Putamen (tissue), 1 donor: Measurements from ENCODE around the gene RGS10.
"Not testable (repeated sequence)": the region's sequence is repeated elsewhere in the genome, so short reads cannot be mapped to it uniquely, and the experiment has no call there.

ENCODE experiments used
- DNase-seq: peaks from one replicate; pipeline ENCODE4 v3.0.0-alpha.2; 2016; ENCODE audit warnings: low spot score

RGS10 gene

DNA sequence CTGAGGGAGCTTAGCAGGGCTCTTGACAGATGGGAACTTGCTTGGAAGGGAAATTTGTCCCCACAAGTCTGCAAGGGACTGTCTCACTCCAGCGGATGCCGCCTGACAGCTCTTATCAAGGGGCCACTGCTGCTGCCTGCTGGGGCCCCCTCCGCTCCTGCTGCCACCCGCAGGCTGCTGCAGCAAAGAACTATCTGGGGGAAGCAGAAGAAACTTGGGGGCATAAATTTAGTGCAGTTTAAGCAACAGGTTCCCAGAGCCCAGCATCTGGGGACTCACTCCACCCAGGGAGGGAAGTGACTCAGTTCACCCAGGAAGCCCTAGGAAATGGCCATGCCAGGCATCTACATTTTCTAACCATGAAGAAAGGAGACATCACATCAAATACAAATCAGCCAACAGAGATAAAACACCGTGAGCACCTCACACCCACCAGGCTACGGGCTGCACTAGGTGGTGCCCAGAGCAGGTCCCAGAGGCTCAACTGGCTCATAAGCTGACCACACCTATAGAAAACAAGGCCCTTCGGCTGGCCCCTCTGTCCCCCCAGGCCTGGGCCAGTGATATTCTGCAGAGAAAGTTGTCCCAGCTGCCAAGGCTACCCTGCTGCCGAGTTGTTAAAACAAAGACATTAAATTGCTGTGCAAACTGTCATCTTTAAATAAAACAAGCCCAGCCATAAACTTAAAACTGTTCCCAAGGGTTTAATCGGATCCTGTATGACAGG, 3.7 kb downstream of the RGS10 start:
- no peak for DNase-seq

DNA sequence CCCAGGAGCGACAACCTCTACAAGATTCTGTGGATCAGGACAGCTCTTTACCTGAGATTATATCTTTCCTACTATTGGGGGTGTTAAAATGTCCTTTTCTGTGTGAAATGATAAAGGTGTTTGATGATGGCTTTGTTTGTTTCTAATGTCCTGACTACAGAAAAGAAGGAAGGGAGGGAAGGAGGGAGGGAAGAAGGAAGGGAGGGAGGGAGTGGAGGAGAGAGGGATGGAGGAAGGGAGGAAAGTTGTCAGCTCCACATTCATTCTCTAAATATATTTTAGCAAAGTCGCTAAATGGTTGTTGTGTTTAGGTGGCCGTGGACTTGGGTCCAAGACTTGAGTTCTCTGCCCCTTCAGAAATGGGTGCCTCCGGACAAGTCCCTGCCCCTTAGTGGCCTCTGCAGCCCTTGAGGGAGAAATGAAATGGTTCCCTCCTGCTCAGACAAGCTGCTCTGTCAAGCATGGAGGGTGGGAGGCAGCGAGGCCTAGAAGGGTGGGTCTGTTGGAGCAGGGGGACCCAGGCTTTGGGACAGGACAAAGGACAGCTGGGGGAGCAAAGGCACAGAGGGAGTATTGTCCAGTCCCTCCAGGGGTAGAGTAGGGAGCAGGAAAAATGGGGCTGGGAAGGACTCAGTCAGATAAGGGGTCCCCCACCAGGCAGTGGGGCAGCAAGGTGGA, 4.4 kb downstream of the RGS10 start:
- DNase-seq, result no peak

DNA sequence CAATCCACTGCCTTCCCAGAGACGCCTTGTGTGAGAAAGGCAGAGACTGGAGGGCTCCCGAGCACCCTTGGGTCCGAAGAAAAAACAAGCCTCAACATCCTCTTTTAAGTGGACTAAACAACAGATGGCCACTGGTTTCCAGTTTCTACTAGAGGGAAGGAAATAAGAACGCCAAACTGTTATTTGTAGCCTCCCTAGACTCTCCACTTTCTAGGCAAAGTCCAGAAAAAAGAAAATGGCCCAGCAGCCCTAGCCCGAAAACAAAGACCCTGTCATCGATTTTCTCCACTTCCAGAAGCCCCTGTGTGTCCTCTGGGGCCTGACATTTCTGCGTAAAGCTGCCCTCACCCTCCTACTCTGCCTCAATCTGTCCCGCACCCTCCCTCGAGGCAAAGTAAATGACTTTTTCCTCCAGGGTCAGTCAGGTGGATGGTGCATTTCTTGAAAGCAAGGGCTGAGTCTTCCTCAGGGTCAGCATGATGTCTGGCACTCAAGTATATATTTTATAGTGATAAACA, 6.0 kb downstream of the RGS10 start:
- DNase-seq, result no peak

DNA sequence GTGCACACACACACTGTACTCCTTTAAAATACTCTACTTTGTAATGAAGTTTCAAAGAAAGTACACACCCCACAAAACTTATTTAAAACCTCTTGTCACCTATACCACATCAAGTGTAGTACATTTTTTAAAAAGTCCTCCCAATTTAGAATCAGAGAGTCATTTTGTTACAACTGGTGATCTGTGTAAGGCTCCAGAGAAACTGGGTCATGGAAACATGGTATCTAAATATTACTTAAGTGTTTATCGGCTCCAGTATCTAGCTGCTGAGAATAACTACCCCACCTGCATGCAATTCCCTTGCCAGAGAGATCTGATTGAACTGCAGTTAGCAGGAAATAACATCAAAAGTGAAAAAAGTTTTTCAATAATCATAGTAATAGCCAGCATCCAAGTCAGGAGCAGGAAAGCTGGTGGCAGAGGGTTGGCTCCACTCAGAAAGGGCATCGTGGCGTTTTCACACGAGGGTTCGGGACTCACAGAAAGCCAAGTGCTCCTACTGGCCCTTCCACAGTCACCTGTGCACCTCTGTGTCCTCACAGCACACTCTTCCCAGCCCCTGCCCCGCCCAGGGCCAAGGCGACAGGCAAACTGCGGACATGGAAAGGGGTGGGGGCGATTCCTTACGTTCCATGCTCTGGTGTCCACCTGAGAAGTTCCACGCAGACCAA, 6.5 kb downstream of the RGS10 start:
- no peak for DNase-seq

DNA sequence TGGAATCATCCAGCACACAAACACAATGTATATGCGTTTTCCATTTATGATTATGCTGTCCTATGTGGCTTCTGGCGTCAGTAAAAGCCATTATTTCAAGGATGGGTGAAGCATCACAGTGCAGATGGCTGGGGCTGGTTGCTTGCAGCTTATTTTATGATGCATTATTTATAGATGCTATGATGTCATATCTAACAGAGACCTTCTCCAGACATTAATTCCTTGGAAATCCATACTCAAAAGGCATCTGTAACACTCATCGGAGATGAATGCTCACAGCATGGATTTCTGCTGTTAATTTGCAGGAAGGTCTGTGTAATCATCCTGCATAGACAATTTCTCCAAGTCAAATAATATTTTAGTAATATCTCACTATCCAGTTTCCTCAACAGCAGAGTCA, 7.2 kb downstream of the RGS10 start:
- no peak for DNase-seq

DNA sequence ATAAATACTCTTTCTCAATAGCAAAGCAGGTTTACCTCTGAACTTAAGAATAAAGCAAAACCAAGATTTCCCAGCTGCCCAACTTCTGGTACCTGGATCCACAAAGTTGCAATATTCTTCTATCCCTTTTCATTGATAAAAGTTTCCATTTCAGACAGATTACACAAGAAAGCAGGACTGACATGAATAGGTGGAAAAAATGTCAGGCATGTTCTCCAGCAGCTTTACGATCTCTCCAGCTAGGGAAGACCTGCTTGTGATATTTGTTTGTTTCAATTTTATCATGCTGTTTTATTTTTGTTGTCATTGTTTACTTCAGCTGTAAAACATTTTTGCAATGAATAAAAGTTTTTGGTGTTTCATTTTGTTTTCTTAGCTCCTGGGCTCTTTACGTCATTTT, 9.0 kb downstream of the RGS10 start:
- DNase-seq, result no peak

DNA sequence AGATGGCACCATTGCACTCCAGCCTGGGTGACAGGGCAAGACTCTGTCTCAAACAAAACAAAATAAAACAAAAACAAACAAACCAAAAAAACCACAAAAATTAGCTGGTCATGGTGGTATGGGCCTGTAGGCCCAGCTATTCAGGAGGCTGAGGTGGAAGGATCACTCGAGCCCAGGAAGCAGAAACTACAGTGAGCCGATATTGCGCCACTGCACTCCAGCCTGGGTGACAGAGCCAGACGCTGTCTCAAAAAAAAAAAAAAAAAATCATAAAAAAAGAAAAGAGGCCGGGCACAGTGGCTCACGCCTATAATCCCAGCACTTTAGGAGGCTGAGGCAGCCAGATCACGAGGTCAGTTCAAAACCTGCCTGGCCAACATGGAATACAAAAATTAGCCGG, 9.7 kb downstream of the RGS10 start:
- not testable (repeated sequence) for DNase-seq

DNA sequence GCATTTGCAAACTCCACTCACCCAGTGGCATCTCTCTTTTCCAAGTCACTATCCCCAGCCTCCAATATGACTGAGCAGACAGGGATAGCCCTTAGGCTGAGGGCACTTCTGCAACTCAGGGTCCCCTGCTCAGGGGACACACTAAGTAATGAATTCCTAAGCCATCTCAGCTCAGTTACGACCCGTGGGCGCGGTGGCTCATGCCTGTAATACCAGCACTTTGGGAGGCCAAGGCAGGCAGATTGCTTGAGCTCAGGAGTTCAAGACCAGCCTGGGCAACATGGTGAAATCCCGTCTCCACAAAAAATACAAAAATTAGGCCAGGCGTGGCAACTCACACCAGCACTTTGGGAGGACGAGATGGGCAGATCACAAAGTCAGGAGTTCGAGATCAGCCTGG, 10.3 kb downstream of the RGS10 start:
- not testable (repeated sequence) for DNase-seq

DNA sequence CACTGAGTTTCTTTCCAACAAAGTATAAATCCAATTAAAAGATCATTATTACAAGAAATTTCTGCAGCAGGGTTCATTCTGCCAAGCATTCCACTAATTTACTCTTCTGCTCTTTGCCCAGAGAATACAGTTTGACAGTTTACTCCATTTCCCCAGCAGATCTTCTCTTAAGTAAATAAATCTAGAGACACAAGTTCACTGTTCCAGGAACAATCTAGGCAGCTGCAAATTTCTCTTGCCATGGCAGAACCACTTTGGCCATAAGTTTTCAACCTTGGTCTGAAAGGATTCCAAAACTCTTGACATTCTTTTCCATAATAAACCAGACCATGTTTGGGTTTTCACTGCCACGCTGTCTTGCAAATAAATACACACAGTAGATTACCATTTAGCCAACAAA, 11.5 kb downstream of the RGS10 start:
- no peak for DNase-seq

DNA sequence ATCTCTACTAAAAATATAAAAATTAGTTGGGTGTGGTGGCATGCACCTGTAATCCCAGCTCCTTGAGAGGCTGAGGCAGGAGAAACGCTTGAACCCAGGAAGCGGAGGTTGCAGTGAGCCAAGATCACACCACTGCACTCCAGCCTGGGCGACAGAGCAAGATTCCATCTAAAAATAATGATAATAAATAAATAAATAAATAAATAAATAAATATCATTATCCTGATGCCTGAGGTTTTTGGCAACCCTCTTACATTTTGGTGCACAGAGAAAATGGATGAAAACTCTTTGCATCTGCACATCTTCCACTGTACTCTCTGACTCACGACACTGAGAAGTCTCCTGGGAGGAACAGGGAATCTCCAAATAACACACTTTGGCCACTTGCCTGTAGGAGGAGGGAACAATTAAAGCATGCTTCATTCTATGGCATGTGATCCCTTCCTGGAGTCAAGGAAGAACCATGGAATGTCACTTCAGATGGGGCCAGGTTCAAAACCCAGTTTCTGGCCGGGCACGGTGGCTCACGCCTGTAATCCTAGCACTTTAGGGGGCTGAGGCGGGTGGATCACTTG, 13.8 kb downstream of the RGS10 start:
- not testable (repeated sequence) for DNase-seq

DNA sequence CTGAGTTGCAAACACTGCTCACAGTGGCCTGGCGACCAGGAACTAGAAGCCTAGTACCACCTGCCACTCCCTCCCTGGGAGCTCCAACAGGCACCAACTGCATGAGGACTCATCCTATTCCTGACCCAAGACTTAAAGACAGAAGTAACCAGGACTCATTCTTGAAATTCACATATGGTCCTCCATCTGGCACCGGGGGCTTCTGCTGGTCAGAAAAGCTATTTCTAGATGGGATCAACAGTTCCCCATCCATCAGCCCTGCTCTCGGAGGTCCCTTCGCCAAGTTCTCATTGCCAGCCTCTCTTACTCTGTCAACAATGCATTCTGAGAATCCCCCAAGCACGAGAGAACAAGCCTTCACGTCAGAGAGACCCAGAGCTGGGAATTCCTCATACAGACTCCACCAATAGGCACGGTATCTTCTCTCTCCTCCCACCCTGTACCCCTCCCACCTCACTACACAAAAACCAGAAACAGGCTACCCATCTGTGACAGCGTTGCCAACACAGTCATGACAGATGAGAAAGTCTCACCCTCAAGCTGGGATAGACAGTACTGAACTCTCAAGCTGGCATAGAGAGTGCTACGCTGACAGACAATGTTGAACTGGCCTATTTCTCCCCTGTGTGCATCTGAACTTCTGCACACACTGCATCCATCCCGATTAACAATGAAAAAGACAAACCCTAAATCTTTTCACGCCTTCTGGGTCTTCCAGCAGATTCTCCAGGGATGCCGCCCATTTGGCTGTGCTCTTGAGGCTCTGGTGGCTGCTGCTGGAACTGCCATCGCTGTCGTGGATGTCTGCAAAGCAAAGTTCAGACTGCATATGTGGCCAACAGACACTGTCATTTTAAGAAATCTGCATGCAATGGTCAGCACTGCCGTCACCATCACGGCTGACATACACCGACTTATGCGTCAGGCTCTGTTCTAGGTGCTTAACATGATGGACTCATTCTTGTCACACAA, 15.6 kb downstream of the RGS10 start:
- DNase-seq, result no peak

DNA sequence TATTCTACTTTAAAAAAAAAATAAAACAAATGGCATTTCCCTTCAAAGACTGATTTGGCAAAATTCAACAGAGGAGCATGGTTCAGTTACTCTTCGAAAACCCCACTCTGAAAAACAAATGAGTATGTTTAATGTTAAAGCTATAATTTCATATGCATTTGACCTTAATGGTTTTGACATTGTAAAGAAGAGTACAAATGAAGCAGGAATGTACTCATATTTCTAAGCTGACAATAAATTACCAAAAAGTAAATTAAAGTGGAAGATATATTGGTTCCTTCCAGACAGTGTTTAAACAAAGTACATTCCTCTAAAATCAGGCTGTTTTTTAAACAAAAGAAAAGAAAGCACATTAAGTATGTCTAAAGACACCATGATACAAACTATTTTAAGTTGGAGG, 16.4 kb downstream of the RGS10 start:
- DNase-seq, result no peak

DNA sequence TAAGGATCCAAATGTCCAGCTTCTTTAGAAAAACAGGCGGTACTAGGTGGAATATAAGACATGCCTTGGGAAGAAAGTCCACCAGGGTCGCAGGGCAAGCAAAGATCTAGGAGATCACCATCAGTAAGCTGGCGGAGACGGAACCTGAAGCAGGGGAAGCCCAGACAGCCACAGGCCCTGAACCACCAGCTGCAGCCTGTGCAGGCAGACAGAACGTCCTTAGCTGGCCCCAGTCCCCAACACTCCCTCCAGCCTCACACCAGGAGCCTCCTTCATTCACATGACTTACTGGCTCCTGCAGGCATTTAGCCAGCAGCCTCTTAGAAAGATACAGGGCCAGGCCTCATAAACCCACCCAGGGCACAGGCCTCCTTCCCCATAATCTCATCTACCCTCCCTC, 17.4 kb downstream of the RGS10 start:
- DNase-seq, result no peak

DNA sequence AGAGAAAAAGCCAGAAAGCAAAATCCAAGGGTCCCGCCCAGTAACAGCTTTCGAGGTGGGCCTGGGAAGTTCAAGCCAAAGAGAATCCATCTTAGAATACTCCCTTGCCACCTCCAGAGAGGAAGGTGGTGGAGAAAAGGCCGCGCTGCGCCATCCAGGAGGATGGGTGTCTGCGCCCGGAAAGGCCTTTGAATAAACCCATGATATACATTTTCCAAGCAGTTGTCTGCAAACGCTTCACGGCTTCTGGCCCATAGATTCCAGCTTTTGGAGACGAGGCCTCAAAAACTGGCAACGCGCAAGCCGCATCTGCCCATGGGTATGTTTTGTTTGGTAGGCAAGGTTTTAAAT, 17.8 kb downstream of the RGS10 start:
- DNase-seq, result no peak

DNA sequence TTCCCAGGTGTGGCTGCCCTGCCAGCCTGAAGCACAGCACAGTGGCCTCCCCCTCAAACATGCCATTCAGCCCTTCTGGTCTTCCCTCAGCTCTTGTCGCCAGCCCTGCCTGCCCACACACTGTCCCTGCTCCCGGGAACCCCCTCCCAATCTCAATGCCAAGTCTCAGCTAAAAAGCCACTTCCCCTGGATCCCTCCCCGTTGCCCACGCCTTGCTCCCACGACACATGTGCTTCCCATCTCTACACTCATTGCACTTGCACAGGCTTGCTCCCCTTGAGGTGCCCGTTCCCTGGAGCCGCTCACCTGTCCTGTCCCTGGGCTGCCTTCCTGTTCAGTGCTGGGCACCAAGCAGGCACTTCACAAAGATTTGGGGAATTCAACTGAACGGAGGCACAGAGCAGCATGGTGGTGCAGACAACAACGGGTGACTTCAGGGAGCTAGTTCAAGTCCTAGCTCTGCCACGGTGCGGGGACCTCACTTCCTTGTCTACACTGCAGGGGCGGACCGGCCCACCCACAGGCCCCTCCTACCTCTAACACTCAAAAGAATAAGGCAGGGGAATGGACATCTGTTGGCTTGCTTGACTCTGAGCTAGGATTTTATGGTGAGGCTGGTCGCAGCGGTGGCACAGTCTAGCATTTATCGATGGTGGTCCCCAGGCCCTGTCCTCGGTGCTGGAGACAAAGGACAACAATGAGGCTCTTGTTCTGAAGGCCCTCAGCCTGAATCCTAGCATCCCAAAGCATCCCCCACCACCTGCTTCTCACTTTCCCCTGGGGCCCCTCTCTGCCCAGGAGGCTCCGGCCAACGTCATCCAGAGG, 18.4 kb downstream of the RGS10 start:
- no peak for DNase-seq

DNA sequence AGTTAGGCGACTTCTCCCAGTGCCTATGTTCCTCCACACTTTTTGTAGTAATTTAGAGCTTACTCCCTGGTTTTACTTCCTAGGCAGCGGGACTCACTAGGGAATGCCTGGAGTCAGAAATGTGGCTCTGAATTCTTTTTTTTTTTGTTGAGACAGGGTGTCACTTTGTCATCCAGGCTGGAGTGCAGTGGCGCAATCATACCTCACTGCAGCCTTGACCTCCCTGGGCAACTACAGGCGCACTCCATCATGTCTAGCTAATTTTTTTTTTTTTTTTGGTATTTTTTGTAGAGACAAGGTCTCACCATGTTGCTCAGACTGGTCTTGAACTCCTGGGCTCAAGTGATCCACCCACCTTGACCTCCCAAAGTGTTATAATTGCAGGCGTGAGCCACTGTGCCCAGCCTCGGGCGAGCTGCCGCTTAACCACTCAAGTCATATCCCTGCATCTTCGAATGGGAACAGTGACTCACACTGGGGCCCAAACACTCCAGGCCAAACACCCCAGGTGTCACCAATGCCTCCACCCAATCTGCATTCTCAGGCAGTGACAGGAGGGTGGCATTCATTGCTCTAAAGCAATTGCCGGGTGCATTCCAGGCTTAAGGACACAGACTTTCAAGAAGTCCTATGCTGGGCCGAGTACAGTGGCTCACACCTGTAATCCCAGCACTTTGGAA, 19.6 kb downstream of the RGS10 start:
- no peak for DNase-seq

DNA sequence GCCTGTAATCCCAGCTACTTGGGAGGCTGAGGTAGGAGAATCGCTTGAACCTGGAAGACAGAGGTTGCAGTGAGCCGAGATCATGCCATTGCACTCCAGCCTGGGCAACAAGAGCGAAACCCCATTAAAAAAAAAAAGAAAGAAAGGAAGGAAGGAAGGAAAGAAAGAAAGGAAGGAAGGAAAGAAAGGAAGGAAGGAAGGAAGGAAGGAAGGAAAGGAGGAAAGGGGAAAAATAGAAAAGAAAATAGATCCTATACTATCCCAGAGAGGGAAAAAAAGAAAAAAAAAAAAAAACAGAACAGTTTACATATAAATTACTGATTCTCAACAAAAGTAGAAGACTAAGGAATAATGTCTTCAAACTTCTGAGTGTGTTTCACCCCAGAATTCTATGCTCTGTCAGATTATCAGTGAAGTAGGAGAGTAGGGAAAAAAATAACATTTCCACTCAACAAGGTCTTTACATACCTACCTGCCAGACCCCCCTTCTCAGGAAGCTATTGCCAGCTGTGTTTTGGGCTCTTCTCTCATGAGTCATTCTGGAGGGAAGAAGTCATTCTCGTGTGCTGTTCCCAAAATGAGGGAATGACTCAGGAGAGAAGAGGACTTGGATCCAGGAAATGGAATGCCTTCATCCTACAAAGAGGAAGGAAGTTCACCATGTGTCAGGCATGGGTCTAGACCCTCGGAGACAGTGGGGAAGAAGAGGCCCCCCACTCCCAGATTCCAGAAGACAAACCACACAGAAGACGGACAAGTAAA, 20.9 kb downstream of the RGS10 start:
- no peak for DNase-seq

DNA sequence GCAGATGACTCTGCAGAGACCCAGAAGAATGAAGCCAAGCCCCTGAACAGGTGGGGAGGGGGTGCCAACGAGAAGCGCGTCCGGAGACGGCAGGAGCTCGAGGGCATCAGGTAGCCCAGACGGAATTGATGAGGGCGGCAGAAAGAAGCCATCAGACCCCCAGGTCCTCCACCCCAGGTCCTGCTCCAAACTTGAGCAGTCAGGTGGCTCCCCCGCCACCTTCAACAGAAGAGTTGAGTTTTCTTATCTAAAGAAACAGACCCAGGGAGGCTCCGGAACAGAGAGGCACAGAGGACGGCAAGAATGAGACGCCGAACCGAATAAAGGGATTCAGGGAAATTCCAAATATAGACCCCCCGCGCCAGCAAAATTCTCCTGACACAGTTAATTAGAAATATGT, 22.2 kb downstream of the RGS10 start:
- no peak for DNase-seq

DNA sequence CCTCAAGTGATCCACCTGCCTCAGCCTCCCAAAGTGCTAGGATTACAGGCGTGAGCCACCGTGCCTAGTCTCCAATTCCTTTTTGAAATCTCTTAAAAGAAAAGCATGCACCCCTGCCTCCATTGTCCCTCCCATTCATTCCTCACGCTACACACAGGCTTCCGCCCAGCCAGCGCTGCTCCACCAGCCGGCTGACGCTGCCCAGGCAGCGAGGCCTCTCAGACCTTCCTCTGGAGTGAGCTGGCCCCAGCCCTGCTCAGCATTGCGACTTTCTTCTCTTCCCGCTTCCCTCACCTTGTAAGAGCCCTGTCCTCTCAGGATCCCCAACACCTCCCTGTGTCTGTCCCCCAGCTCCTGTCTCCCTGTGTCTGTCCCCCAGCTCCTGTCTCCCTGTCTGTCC, 23.6 kb downstream of the RGS10 start:
- no peak for DNase-seq
